ENCODE results near the gene CD82. TPM values are rescaled to one million over a fixed set of nuclear protein-coding genes. Genes with fewer than 3 reads are reported as not detected.

The CD82 gene
- total and polyA plus RNA-seq, 3 donors from 2014 or later = 5.0 to 13.7 (median 13.0) TPM

- Histone ChIP-seq H3K4me1 (peaks cover 26% of the 10 kb centered on the region), H3K9me3 (no peaks in the 10 kb centered on the region), H3K27ac (no peak overlapping the region), H3K27me3 (no peaks in the 10 kb centered on the region), H3K36me3 (ENCODE audit: low read depth, missing control alignments) (no peaks in the 10 kb centered on the region), H3K4me3 (no peak overlapping the region)
- DNase-seq = no peak
- TF ChIP-seq CTCF (IDR thresholded peaks at IDR 0.05) (no peak), POLR2A (IDR thresholded peaks at IDR 0.05) (no peak)
- 90 to 96% methylated on average over 3 to 5 of the region's 5 CpGs for WGBS, 2 donors
- intact Hi-C loops (cut with DNase I; ENCODE audit: low total_unique reads) = no loop called here
These were observed 32.0 kb downstream of the CD82 start for GRCh38 chr11:44597358-44598012.

GRCh38 chr11:44598831-44599230, 33.4 kb downstream of the CD82 start:
- whole genome bisulfite sequencing, 2 donors = 94 to 100% methylated on average over 1 of the region's 1 CpG

GRCh38 chr11:44600261-44600660, 34.8 kb downstream of the CD82 start:
- Histone ChIP-seq H3K9me3 (no peaks in the 10 kb centered on the region), H3K27me3 (no peaks in the 10 kb centered on the region), H3K4me3 (no peak overlapping the region), H3K27ac (no peak overlapping the region), H3K36me3 (ENCODE audit: low read depth, missing control alignments) (no peaks in the 10 kb centered on the region), H3K4me1 (peaks cover 19% of the 10 kb centered on the region)
- no peak for DNase-seq
- WGBS, 2 donors = 83 to 90% methylated on average over 2 to 7 of the region's 7 CpGs
- intact Hi-C loops (cut with DNase I; ENCODE audit: low total_unique reads) = no loop called here
- TF ChIP-seq POLR2A (IDR thresholded peaks at IDR 0.05) = no peak
- no peak for TF ChIP-seq CTCF (IDR thresholded peaks at IDR 0.05)

More at GRCh38 chr11:44598831-44599230, 33.4 kb downstream of the CD82 start:
- no peaks in the 10 kb centered on the region for H3K27me3 ChIP-seq
- TF ChIP-seq CTCF (IDR thresholded peaks at IDR 0.05) = no peak
- no peak for TF ChIP-seq POLR2A (IDR thresholded peaks at IDR 0.05)
- H3K9me3 ChIP-seq = no peaks in the 10 kb centered on the region
- intact Hi-C loops (cut with DNase I; ENCODE audit: low total_unique reads) = no loop called here
- H3K27ac ChIP-seq = no peak overlapping the region
- no peak overlapping the region for H3K4me3 ChIP-seq
- H3K4me1 ChIP-seq = peaks cover 19% of the 10 kb centered on the region
- no peaks in the 10 kb centered on the region for H3K36me3 ChIP-seq (ENCODE audit: low read depth, missing control alignments)
- no peak for DNase-seq

DNA sequence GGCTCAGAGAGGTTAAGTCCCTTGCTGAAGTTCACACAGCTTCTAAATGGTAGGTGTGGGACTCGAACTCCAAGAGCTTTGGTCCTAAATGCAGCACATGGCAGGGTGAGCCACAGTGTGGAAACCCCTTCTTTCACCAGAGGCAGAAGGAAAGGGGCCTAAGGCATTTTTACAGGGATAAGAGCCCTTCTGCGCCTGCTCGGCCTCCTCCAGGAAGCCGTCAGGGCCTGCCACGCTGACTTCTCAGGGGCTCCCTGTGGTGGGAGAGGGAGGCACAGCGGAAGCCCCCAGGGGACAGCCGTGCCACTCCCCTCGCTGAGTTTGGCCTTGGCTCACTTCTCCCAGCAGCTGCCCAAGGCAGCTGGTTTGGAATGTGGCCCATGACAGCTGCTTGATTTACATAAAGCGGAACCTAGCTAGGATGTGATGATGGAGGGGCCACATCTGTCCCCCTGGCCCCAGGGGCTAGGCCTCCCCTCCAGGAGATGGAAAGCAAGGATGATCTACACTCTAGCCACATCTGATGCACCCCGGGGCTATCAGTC, 35.4 kb downstream of the CD82 start:
- intact Hi-C loops (cut with DNase I; ENCODE audit: low total_unique reads) = no loop called here
- Histone ChIP-seq H3K9me3 (no peaks in the 10 kb centered on the region), H3K4me3 (no peak overlapping the region), H3K27me3 (no peaks in the 10 kb centered on the region), H3K27ac (no peak overlapping the region), H3K4me1 (peaks cover 17% of the 10 kb centered on the region), H3K36me3 (ENCODE audit: low read depth, missing control alignments) (no peaks in the 10 kb centered on the region)
- TF ChIP-seq CTCF (IDR thresholded peaks at IDR 0.05) (no peak), POLR2A (IDR thresholded peaks at IDR 0.05) (no peak)
- no peak for DNase-seq
- WGBS, 2 donors = 63 to 71% methylated on average over 1 to 10 of the region's 10 CpGs
